LNCAP (cell line): ENCODE data around the gene CCNK.

ENCODE experiments used
- CTCF ChIP-seq: fragments of 450-650 bp; IDR thresholded peaks from 2 replicates; pipeline ENCODE4 v1.5.1; 2017; ENCODE audit warnings: mild to moderate bottlenecking

Gene CCNK

GRCh38 chr14:99522934-99523703 is 41.9 kb downstream of the CCNK start:
- TF ChIP-seq CTCF: no peak

GRCh38 chr14:99523704-99524055 is 42.5 kb downstream of the CCNK start:
- no peak for TF ChIP-seq CTCF

DNA sequence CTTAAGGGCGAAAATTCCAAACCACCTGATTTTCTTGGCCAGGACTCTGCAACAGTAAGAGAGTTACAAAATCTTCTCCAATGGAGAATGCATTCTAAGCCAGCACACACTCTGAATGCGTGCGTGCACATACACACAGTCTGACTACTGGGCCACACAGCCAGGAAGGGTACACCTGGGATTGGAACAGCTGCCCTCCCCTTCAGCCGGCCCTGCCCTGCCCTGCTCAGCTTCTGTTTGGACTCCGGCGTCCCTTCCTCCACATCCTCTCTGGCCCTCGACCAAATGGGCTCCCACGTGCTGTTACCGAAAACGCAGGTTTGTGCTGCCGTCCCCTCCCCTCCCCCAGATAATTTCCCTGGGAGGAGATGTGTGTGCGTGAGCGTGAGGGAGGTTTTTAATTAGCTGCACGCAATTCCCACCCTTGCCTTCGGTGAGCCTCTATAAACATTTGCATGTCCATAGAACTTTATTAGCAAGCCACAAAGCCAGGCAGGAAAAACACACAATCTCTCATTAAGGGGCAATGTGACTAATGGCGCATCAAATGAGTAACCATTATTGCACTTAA is 43.0 kb downstream of the CCNK start:
- no peak for TF ChIP-seq CTCF

GRCh38 chr14:99524804-99525698 is 43.8 kb downstream of the CCNK start:
- peak; percentile 50 for TF ChIP-seq CTCF

GRCh38 chr14:99525699-99526080 is 44.5 kb downstream of the CCNK start:
- no peak for TF ChIP-seq CTCF

DNA sequence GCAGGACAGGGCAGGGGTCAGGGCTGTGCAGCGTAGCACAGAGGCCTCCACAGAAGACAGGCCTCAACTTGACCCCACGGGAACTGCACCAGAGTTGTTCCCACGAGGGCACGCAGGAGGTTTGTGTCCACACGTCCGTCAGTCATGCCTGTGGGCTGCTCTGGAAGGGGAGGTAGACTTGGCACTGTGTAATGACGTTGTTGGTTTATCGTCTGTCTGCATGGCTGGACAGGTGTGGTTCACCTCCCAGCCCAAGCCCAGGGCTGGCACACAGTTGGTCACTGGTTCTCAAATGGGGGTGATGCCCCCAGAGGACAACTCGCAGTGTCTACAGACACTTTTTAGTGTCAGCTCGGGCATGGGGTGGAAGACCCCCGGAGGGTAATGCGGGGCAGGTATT is 45.8 kb downstream of the CCNK start:
- no peak for TF ChIP-seq CTCF

DNA sequence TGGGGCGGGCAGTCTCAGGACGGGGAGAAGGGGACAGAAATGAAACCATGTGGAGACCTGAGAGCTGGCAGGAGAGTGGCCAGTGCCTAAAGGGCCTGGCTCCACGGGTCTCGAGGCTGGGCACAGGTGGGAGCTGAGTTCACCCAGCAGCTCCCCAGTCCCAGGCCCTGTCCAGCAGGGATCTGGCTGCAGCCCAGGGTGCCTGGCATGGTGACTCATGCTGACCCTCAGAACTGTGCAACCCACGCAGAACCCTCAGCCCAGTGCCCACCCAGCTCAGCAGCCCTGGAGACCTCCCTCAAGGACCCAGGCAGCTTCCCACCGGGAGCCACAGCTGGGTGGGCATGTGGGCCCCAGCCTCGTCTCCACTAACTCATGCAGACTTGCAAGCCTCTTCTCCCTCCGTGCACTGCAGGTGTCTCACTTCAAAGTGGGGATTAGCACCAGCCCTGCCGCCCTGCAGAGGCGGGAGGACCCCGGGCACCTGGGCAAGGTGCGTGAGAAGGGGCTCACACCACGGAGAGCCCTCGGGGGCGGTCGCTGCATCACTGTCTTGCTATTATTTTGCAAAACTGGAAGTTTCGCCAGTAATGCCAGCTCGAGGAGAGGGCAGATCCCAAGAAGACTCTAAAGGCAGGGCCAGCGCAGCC is 46.3 kb downstream of the CCNK start:
- no peak for TF ChIP-seq CTCF
